ENCODE results near the gene PRR14L.
"Not testable (repeated sequence)": the region's sequence is repeated elsewhere in the genome, so short reads cannot be mapped to it uniquely, and the experiment has no call there.

Gene PRR14L

DNA sequence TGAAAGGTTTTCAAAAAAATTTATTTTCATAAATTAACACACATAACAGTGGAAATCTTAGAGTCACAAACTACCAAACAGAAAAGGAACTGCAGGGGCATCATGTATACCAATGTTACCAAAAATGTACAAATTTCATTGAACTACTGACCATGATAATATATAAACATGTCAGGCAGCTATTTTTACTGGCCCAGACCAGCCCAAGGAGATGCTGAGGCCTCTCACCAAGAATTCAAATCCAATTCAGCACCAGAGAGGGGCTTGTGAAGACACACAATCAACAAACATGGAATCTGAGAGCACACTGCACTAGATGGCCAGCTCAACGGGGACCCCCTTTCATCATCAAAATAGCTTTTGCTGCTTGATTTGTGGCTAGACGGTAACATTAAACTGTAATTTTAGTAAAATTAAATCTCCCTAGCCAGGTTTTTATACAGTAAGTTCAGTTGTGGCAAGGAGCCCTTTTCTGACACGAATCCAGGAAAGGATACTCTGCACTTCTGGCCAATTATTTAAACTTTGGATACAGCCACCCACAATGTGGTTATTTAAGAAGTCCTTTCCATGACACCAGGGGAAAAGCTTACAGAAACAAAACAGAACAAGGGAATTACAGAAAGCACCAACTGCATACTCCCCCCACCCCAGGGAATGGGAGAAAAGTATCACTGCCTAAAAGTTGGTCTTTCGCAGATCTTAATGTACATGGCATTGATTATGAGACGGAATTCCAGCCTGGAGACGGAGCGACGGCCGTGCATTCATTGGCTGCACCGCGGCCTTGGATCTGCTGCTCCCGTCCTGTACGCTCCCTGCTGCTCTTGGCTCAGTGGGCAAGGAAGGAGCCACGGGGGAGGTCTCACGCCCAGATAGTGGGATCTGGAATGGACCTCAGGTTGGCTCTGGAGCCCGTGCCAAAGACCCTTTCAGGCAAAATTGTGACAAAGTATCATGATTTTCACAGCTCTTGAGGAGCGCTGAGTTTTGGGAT lies 68.3 kb downstream of the PRR14L start:
- DNase-seq (ENCODE audit: low spot score): no peak

DNA sequence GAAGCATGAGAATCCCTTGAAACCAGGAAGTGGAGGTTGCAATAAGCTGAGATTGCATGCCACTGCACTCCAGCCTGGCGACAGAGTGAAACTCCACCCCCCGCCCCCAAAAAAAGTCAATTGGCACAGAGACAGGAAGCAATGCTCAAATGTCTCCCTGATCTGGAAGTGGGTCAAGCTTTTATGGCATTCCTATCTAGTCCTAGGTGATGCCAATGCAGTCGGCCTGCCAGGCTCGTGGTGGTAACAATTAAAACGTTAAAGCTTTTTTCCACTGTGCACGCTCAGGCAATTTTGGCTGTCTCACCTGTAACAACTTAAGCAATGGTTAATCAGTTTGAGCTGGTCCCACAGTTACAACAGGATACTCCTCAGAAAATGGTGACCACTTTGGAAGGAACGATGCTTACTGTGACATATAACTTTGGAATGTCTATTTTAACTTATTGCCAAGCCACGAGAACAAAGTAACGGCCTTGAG lies 69.0 kb downstream of the PRR14L start:
- DNase-seq (ENCODE audit: low spot score): no peak

DNA sequence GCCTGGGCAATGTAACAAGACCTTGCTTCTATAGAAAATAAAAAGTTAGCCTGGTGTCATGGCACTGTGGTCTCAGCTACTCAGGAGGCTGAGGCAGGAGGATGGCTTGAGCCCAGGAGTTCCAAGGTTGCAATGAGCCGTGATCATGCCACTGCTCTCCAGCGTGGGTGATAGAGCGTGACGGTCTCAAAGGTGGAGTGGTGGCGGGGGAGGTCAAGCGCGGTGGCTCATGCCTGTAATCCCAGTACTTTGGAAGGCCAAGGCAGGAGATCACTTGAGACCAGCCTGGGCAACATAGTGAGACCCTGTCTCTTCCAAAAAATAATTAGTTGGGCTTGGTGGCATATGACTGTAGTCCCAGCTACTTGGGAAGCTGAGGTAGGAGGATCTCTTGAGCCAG lies 71.2 kb downstream of the PRR14L start:
- DNase-seq (ENCODE audit: low spot score): no peak

DNA sequence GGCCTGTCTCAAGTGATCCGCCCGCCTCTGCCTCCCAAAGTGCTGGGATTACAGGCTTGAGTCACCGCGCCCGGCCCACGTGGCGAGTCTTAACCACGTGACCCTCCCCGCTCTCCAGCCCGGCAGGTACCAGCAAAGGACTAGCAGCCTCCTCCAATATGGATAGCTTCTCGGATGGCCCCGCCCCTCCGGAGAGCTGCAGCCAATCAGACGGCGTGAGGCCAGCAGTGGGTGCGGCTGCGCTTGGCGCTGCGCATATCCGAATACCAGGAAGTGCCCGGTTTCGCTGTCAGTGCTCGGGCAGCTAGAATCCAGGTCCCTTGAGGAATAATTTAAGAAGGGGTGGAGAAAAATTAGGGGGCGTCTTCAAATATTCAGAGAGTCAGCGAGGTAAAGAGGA lies 73.2 kb downstream of the PRR14L start:
- peak; percentile 89 for DNase-seq (ENCODE audit: low spot score)

DNA sequence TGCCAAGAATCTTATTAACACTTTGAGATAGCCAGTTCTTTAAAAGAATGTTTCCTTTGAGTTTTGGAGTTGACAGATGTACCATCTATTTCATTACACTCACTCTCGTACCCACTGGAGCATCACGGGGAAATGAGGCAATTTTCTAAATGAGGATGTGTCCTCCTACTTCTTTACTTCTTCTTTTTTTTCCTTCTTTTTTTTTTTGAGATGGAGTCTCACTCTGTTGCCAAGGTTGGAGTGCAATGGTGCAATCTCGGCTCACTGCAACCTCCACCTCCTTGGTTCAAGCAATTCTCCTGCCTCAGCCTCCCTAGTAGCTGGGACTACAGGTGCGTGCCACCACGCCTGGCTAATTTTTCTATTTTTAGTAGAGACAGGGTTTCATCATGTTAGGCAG lies 75.7 kb downstream of the PRR14L start:
- DNase-seq (ENCODE audit: low spot score): not testable (repeated sequence)

DNA sequence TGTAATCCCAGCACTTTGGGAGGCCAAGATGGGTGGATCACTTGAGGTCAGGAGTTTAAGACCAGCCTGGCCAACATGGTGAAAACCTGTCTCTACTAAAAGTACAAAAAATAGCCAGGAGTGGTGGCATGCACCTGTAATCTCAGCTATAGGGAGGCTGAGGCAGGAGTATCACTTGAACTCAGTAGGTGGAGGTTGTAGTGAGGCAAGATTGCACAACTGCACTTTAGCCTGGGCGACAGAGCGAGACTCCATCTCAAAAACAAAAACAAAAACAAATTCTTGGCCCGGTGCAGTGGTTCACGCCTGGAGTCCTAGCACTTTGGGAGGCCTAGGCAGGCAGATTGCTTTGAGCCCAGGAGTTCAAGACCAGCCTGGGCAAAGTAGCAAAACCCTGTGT lies 81.1 kb downstream of the PRR14L start:
- not testable (repeated sequence) for DNase-seq (ENCODE audit: low spot score)

DNA sequence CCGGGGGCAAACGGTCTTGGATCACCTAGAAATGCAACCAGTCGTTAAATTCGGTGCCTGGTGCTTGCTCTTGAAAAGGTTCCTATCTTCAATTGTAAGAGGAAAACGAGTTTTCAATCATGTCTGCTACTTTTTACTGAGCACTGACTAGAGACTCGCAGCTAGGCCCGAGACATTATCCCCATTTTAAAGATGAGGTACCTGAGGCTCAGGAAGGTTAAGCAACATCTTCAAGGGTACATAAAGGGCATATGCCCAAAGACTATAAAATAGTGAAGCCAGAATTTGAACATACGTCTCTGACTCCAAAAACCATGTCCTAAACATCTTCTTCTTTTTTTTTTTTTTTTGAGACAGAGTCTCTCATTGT lies 87.3 kb downstream of the PRR14L start:
- DNase-seq (ENCODE audit: low spot score): no peak

DNA sequence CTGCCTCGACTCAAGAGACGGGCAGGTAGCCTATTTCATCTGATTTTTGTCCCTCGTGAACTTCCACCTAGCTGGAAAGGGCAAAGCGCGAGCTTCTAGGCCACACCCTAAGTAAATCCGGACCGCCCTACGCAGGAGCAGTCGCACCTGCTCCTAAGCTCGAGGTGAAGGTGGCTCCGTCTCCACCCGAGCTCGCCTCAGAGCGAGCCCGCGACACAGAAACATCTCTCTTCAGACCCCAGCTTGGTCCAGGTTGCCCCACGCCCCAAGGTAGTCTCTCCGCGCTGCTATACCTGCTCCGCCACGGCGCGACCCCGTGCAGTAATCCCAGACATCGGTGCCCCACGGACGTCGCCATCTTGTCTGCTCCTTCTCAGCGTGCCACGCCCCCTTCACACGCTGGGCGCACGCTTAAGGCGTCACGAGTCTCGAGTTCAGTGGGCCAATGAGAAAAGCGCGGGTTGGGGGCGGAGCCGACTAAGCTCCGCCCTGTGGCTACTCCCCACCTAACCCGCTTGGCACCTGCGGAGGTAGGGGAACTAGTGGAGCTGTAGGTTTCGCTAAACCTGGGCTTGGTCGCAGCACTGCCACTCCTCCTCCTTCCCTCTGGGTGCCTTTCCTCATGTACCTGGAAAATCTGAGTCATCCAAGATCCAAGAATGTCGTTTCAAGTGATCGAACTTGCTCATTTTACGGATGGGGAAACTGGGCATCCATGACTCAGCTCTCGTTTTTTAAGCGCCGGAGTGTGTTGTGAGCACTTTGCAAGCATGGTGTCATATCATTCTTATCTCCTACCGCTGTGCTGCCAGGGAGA lies 87.9 kb downstream of the PRR14L start, which contains the start of gene PISD:
PISD (minus strand) TSS at position 365 of the 817 bp plus-strand sequence; CDS start at position 358, 7 bp downstream.
- DNase-seq (ENCODE audit: low spot score): peak; percentile 97

DNA sequence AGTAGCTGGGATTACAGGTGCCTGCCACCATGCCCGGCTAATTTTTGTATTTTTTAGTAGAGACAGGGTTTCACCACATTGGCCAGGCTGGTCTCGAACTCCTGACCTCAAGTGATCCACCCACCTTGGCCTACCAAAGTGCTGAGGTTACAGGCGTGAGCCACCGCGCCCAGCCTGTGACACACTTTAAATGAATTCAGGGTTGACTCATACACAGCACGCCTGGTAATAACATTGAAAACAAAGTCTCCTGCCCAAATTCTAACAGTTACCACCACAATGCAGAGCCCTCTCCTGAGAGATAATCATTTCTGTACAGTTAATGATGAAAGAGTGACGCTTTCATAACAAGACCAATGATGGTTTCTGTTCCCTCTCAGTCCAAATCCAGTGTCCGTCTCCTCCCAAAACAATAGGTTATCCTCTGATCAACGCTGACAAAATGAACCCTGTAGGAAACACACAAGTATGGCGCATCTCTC lies 89.0 kb downstream of the PRR14L start:
- DNase-seq (ENCODE audit: low spot score): not testable (repeated sequence)

DNA sequence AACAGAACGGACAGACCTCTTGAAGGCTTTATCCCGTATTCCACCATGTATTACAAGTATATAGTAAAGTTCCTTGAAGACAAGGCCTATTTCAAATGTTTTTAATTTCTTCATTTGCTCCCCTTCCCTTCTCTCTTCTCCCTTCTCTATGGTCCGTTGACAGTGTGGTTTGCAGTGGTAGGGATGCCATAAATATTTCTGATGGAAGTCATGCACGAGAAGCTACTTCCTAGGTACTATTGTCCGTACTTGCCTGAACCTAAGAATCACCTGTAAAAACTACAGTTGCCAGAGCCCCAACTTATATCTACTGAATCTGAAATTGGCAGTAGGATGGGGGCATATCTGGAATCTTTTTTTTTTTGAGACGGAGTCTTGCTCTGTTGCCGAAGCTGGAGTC lies 90.7 kb downstream of the PRR14L start:
- no peak for DNase-seq (ENCODE audit: low spot score)

DNA sequence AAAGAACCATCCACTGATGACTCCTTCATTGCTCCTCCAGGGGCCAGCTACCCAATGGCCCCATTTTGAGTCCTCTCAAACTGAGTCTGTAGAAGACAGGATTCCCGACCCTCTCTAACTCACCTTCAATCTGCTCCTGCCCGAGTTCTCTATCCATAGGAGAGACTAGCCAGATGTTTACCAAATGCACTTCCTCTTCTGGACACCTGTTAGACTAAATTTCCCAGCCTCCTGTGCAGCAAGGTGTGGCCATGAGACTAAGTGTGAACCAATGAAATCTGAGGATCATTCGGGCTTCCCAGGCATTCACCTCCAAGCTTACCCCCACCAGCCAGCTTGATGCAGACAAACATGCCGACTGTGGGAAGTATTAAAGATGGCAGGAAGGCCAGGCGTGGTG lies 95.5 kb downstream of the PRR14L start:
- no peak for DNase-seq (ENCODE audit: low spot score)

DNA sequence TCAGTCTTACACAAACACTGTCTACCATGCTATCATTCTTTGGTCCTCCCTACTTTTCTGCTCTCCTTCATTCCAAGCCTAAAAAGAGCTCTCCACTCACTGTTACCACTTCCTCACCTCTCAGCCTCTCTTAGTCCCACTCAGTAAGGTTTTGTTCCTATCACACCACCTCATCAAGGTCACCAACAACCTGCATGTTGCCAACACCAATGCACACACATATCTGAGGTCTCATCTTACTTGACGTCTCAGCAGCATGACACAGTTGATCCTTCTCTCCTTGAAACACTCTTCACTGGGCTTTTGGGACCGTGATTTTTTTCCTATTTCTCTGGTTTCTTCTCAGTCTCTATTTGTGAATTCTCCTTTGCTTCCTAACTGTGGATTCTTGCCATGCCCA lies 96.0 kb downstream of the PRR14L start:
- no peak for DNase-seq (ENCODE audit: low spot score)

DNA sequence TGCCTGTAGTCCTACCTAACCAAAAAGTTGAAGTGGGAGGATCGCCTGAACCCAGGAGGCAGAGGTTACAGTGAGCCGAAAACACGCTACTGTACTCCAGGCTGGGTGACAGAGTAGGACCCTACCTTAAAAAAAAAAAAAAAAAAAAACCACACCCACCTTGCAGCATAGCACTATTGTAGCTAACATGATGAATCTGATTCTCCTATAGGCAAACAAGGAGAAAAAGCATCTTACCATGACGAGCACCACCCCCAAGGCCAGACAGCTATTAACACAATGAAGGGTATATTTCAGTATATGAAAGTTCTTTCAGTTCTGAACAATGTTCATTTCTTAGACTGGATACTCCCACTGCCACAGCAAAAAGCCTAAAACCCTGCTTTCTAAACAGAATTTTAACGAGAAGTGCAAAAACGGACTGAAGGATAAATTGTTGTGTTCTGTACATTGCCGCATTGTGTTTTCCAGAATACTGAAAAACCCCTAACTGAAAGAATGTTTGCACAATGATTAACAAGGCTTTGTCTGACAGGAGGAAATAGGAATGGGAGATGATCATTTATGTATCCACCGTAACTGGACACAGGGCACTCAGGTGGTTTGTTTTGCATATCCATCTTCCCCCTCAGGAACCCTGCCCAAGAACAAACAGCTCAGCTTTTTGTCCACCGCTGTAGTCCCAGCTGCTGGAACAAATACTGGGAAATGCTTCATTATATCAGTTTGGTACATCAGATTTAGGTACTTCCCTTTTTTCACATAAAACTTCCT lies 96.8 kb downstream of the PRR14L start:
- no peak for DNase-seq (ENCODE audit: low spot score)

DNA sequence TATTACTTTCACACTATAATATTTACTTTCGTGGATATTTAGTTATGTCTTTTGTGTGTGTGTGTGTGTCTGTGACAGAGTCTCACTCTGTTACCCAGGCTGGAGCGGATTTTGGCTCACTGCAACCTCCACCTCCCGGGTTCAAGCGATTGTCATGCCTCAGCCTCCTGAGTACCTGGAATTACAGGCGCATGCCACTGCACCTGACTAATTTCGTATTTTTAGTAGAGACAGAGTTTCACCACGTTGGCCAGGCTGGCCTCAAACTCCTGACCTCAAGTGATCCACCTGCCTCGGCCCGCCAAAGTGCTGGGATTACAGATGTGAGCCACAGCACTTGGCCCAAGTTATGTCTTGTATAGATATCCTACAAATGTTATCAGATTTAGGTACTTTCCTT lies 97.8 kb downstream of the PRR14L start:
- DNase-seq (ENCODE audit: low spot score): no peak

DNA sequence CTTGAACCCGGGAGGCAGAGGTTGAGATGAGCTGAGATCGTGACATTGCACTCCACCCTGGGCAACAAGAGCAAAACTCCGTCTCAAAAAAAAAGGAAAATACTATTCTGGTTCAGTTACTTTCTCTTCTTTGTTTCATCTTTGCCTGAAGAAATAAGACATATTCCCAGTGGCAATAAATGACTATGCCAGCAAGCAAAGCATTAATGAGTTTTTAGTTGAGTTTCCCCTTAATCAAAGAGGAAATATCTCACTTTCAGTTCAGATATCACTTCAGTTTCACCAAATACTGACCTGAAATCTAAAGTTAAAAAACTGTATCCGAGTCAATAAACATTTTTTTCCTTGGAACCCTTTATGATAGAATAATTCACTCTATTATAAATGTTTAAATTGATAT lies 98.3 kb downstream of the PRR14L start:
- DNase-seq (ENCODE audit: low spot score): no peak

DNA sequence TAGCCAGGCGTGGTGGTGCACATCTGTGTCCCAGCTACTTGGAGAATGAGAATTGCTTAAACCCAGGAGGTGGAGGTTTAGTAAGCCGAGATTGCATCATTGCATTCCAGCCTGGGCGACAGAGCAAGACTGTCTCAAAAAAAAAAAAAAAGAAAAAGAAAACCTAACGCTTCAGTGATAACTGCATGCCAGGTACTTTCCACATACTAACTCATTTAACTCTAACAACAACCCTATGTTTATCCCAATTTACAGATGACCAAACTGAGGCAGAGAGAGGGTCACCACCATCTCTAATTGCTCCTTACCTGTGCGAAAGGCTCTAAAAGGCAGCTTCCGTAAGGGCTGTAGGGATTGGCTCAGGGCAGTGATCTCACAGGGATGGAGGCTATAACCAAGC lies 99.5 kb downstream of the PRR14L start:
- no peak for DNase-seq (ENCODE audit: low spot score)

DNA sequence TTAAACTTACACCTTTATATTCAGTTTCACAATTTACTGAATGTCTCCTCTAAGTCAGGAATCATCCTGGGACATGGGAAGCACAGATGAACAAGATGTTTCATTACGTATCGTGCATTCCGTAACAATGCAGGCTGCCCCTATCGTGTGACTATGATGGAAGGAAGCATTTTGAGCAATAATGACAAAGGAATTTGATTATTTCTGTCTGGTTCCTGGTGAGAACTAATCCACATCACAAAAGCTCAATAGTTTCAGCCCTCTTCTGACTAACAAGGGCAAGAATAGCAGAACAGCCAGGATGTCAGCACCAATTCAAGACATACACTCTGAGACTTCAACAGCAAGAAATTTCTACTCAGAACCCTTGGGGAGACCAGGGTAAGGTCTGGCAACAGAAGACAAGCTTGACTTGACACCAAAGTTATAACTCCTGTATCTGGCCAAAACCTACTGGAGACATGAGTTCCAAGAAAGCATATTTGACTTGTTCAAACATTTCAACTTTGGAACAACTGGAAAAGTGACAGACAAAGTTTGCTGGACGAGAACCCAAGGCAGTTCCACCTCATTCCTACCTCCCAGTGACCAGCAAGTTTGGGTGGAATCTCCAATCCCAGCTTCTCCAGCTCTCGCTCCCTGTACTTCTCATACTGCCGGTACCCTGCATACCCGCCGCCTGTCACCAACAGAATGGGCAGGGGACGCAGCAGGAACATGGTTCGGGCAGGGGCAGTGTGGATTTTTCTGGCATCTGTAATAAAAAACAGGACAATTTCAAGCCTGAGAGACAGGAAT lies 102.2 kb downstream of the PRR14L start:
- no peak for DNase-seq (ENCODE audit: low spot score)

DNA sequence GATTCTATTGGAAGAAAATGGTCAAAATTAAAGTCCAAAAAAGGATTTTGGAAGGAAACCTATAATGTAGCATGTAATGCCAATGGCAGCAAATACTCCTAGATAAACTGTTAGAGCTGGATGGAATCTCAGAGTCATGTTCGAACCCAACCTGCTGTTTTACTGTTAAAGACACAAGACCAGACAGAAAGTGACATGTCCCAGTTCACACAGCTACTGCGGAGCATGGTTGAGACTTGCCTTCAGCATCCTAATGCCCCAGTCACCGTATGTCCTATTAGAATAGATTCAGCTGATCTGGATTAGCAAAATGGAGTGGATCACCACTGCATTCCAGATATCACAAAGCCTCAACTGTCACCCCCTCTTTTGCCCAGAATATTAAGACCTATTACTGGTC lies 102.9 kb downstream of the PRR14L start:
- no peak for DNase-seq (ENCODE audit: low spot score)

DNA sequence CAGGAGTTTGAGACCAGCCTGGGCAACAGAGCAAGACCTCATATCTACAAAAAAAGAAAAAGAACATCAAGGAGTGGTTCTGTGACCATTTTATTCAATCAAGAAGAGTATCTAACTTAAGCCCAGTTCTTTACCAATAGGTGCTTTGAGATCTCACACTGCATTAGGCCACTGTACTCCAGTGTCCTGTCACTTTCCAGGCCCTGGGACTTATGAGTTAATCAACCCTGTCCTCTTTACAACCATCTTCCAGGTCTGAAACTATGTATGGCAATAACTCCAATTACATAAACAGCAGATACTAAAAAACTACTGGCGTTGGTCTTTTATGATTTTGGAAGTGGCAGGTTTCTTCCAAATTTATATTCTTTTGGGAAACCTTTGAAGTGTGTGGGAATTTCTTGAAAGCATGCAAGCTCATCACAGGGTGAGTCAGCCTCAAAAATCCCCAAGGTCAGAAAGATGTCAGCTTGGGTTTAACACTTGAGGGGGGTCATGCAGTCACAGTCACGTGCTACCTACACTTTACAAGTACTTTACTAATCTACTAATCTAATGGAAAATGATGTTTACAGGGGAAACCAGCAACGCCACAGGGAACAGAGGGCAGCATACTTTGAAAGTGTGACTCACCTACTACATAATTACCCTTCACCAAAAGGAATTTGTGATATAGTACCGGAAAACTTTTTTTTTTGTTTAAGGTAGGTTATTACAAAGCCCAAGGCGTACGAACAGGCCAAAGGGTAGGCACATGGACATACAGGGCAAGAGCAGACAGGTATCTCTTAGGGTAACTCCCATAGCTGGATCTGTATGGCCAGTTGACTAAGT lies 103.5 kb downstream of the PRR14L start:
- DNase-seq (ENCODE audit: low spot score): no peak

DNA sequence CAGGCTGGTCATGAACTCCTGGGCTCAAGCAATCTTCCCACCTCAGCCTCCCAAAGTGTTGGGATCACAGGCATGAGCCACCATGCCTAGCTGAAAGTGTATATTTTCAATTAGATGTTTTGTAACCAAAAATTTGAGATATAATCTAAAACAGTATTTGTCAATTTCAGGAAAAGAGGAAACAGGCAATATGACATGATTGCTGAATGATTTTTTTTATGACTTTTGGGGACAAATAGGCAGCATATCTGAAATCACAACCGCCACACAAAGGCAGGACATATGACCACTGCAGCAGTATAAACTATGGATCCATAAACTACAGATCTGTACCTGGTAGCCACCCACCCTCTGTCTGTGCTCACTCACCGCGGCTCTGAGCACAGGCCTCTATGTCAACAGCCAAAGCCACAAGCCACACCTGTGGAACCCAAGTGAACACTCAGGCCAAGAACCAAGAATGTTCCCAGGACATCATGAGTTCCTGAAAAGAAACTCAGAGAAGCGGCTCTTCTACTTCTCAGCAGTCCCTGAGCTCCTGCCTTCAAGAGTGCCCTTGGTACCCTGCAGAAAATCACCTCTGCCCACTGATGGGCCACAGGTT lies 110.4 kb downstream of the PRR14L start:
- no peak for DNase-seq (ENCODE audit: low spot score)
